H1 (cell line): ENCODE measurements around the gene TSPAN2. TPM values are rescaled to one million over a fixed set of nuclear protein-coding genes. Genes with fewer than 3 reads are reported as not detected.

Experiments
- CTCF ChIA-PET: fragments of 300-600 bp; sonication (Branson Sonifier 250); formaldehyde crosslinking; loops from one replicate; lab custom pipeline; 2021; ENCODE audit not compliant: partially characterized antibody; lab: Charles Lee
- POLR2A ChIA-PET: fragments of 300-600 bp; sonication (Branson Sonifier 250); formaldehyde crosslinking; loops from one replicate; lab custom pipeline; 2021; ENCODE audit warnings: inconsistent platforms; ENCODE audit not compliant: partially characterized antibody; lab: Charles Lee
- DNase-seq, 2 experiments: peaks; one replicate each; pipeline versions ENCODE4 v3.0.0 to v3.0.0-alpha.2; 2010 to 2022; ENCODE audit warnings: low spot score in 2 of 2, low read depth in 1 of 2, mixed read lengths in 1 of 2
- FAIRE-seq: peaks from 2 replicates; lab custom pipeline; 2011; peaks lifted over from hg19 to GRCh38; lab: Jason Lieb, UNC
- H2AFZ ChIP-seq: 2 replicates; pipeline ENCODE4 v1.8.1; 2012; ENCODE audit warnings: low read length, inconsistent platforms
- H2AK5ac ChIP-seq: 2 replicates; pipeline ENCODE4 v1.6.1; 2013; ENCODE audit warnings: low read depth, low read length
- H2BK120ac ChIP-seq: replicated peaks from 2 replicates; pipeline ENCODE3; 2013; ENCODE audit warnings: low read depth, low read length, inconsistent platforms
- H2BK12ac ChIP-seq: 2 replicates; pipeline ENCODE4 v1.6.1; 2013; ENCODE audit warnings: low read depth, low read length
- H2BK15ac ChIP-seq: 2 replicates; pipeline ENCODE4 v1.6.1; 2013; ENCODE audit warnings: low read length
- H2BK20ac ChIP-seq: 2 replicates; pipeline ENCODE4 v1.6.1; 2013; ENCODE audit warnings: low read length
- H2BK5ac ChIP-seq: 2 replicates; pipeline ENCODE4 v1.6.1; 2013; ENCODE audit warnings: low read depth, low read length
- H3K14ac ChIP-seq: 2 replicates; pipeline ENCODE4 v1.6.1; 2013; ENCODE audit warnings: inconsistent platforms; ENCODE audit not compliant: insufficient read length
- H3K18ac ChIP-seq: 2 replicates; pipeline ENCODE4 v1.6.1; 2013; ENCODE audit warnings: low read length; ENCODE audit errors: extremely low read depth
- H3K23ac ChIP-seq: 2 replicates; pipeline ENCODE4 v1.6.1; 2013; ENCODE audit warnings: inconsistent platforms; ENCODE audit not compliant: insufficient read length
- H3K23me2 ChIP-seq: 2 replicates; pipeline ENCODE4 v1.6.1; 2013; ENCODE audit warnings: low read depth, low read length
- H3K27ac ChIP-seq: 2 replicates; pipeline ENCODE4 v1.6.1; 2011; ENCODE audit warnings: low read depth, low read length, inconsistent platforms
- H3K27me3 ChIP-seq, 4 experiments: replicated peaks in 1 of 4; 1 replicate in 1 of 4; 2 replicates in 3 of 4; pipeline versions ENCODE4 v1.6.1 to v1.8.1; 2011 to 2013; ENCODE audit warnings: low read length in 3 of 4, mild to moderate bottlenecking in 3 of 4, inconsistent platforms in 2 of 4, mixed read lengths in 2 of 4, moderate library complexity in 1 of 4; ENCODE audit not compliant: control insufficient read depth in 3 of 4, insufficient read depth in 3 of 4; ENCODE audit errors: extremely low read depth in 1 of 4
- H3K36me3 ChIP-seq, 4 experiments: 2 replicates each; pipeline versions ENCODE4 v1.6.1 to v1.8.1; 2011 to 2013; ENCODE audit warnings: mild to moderate bottlenecking in 4 of 4, low read length in 3 of 4, moderate library complexity in 2 of 4, control low read depth in 1 of 4, inconsistent platforms in 1 of 4; ENCODE audit not compliant: insufficient read depth in 4 of 4, control insufficient read depth in 2 of 4
- H3K4ac ChIP-seq: replicated peaks from 2 replicates; pipeline ENCODE3; 2013; ENCODE audit warnings: low read length, low read depth, mixed read lengths, inconsistent platforms; ENCODE audit not compliant: insufficient read length
- H3K4me1 ChIP-seq, 4 experiments: replicated peaks in 1 of 4; 1 replicate in 1 of 4; 2 replicates in 3 of 4; pipeline versions ENCODE4 v1.6.1 to v1.8.1; 2011 to 2013; ENCODE audit warnings: low read length in 3 of 4, inconsistent platforms in 2 of 4, mixed read lengths in 1 of 4; ENCODE audit not compliant: insufficient read depth in 4 of 4, control insufficient read depth in 3 of 4
- H3K4me2 ChIP-seq, 2 experiments: 2 replicates each; pipeline versions ENCODE4 v1.6.1 to v1.8.1; 2011 to 2013; ENCODE audit warnings: low read depth in 2 of 2, low read length in 2 of 2, control low read depth in 1 of 2, inconsistent platforms in 1 of 2, mild to moderate bottlenecking in 1 of 2; ENCODE audit not compliant: insufficient read depth in 1 of 2
- H3K4me3 ChIP-seq, 4 experiments: fragments of 200-600, 300-600 bp in 1 of 4; sonication (generic), shearing (Covaris generic), sonication (Bioruptor Twin) in 1 of 4; 2 replicates each; pipeline versions ENCODE4 v1.5.1 to v1.8.1; 2011 to 2016; ENCODE audit warnings: low read length in 4 of 4, low read depth in 3 of 4, control low read depth in 2 of 4, inconsistent platforms in 2 of 4, mild to moderate bottlenecking in 2 of 4, mixed read lengths in 1 of 4, moderate library complexity in 1 of 4; ENCODE audit not compliant: insufficient read depth in 2 of 4; ENCODE audit errors: extremely low read depth in 1 of 4
- H3K56ac ChIP-seq: replicated peaks from 2 replicates; pipeline ENCODE3; 2013; ENCODE audit warnings: low read depth, mild to moderate bottlenecking, mixed read lengths, low read length, inconsistent platforms; ENCODE audit not compliant: insufficient read length
- H3K79me1 ChIP-seq: 2 replicates; pipeline ENCODE4 v1.6.1; 2013; ENCODE audit warnings: low read depth, low read length, control low read depth
- H3K79me2 ChIP-seq, 2 experiments: 2 replicates each; pipeline versions ENCODE4 v1.6.1 to v1.8.1; 2012 to 2013; ENCODE audit warnings: low read length in 2 of 2, mild to moderate bottlenecking in 2 of 2, inconsistent platforms in 1 of 2; ENCODE audit not compliant: insufficient read depth in 2 of 2, control insufficient read depth in 1 of 2
- H3K9ac ChIP-seq, 4 experiments: replicated peaks in 1 of 4; 1 replicate in 1 of 4; 2 replicates in 3 of 4; pipeline versions ENCODE4 v1.6.1 to v1.8.1; 2011 to 2013; ENCODE audit warnings: low read depth in 3 of 4, low read length in 3 of 4, control low read depth in 2 of 4, mild to moderate bottlenecking in 2 of 4, moderate library complexity in 2 of 4, inconsistent platforms in 1 of 4; ENCODE audit errors: extremely low read depth in 1 of 4
- H3K9me3 ChIP-seq, 2 experiments: 2 replicates each; pipeline versions ENCODE4 v1.6.1 to v1.8.1; 2012 to 2013; ENCODE audit warnings: mild to moderate bottlenecking in 2 of 2, moderate library complexity in 2 of 2, control low read depth in 1 of 2, inconsistent platforms in 1 of 2, low read depth in 1 of 2, low read length in 1 of 2, mixed read lengths in 1 of 2; ENCODE audit not compliant: insufficient read depth in 2 of 2
- H4K20me1 ChIP-seq, 2 experiments: replicated peaks in 1 of 2; 2 replicates each; pipeline versions ENCODE3 to v1.8.1; 2011 to 2013; ENCODE audit warnings: inconsistent platforms in 2 of 2, low read length in 2 of 2, mild to moderate bottlenecking in 1 of 2; ENCODE audit not compliant: insufficient read depth in 2 of 2, control insufficient read depth in 1 of 2
- H4K5ac ChIP-seq: 2 replicates; pipeline ENCODE4 v1.6.1; 2013; ENCODE audit warnings: low read length, low read depth, mixed read lengths, inconsistent platforms; ENCODE audit not compliant: insufficient read length
- H4K8ac ChIP-seq: 2 replicates; pipeline ENCODE4 v1.8.0; 2013; ENCODE audit warnings: mild to moderate bottlenecking, moderate library complexity, low read length, inconsistent platforms; ENCODE audit not compliant: insufficient read depth; ENCODE audit errors: extremely low read depth
- H4K91ac ChIP-seq: replicated peaks from 2 replicates; pipeline ENCODE3; 2013; ENCODE audit warnings: low read length, mixed read lengths, inconsistent platforms; ENCODE audit not compliant: insufficient read length
- KDM5A ChIP-seq: fragments of 200-600 bp; IDR thresholded peaks from 2 replicates; pipeline ENCODE4 v1.7.1; 2012; ENCODE audit warnings: mild to moderate bottlenecking, low read length, inconsistent platforms, mixed read lengths
- SP2 ChIP-seq: IDR thresholded peaks from 2 replicates; pipeline ENCODE4 v1.6.1; 2012; ENCODE audit warnings: mild to moderate bottlenecking, low read length, inconsistent platforms
- WGBS, 2 experiments: shearing (Covaris generic) in 1 of 2; methylation state at CpG; one replicate each; pipeline versions ENCODE4 v1.1.6 to v1.1.7; 2013 to 2015; ENCODE audit warnings: low lambda C conversion rate in 2 of 2, mixed read lengths in 2 of 2, inconsistent platforms in 1 of 2, low coverage in 1 of 2, missing lambda C conversion rate in 1 of 2; ENCODE audit not compliant: insufficient replicate concordance in 2 of 2, insufficient coverage in 1 of 2, insufficient read length in 1 of 2; ENCODE audit errors: extremely low coverage in 1 of 2, missing lambda C conversion rate in 1 of 2; 5-methylcytosine and 5-hydroxymethylcytosine counted together
- polyA plus RNA-seq, 7 experiments: library from polyadenylated mRNA; depleted of rRNA in 3 of 7; stranded (reverse) in 5 of 7; unstranded in 2 of 7; fragments of >200 nt in 5 of 7; fragments of 200-250 nt in 2 of 7; gene quantifications; 1 replicate in 5 of 7; 2 replicates in 1 of 7; 4 replicates in 1 of 7; pipeline versions ENCODE4 v1.2.1 to v1.2.3, GENCODE V29; 2011 to 2013; ENCODE audit warnings: missing spikeins in 2 of 7, mixed read lengths in 2 of 7
- total RNA-seq: library from RNA; stranded (reverse); fragmentation: NEBNext Ultra II Directional; extraction: Animal tissue kit (Norgen Biotek cat#: 25700); gene quantifications from 2 replicates; pipeline ENCODE4 v1.2.1, GENCODE V29; 2021
- TF ChIP-seq, protein P1 (sequence below), 3 experiments: IDR thresholded peaks; 1 replicate in 2 of 3; 2 replicates in 1 of 3; pipeline versions ENCODE4 v1.5.1 to v1.6.1; 2011; ENCODE audit warnings: low read length in 3 of 3, mild to moderate bottlenecking in 3 of 3, inconsistent platforms in 2 of 3, low read depth in 1 of 3, moderate library complexity in 1 of 3; ENCODE audit not compliant: insufficient read depth in 1 of 3; ENCODE audit errors: control extremely low read depth in 1 of 3

Gene TSPAN2
- total and polyA plus RNA-seq, 2 of the 8 experiments (the other 6 are each of a cell fraction or from before 2014, with no cell fraction given) = 7.4 to 14.2 TPM

DNA sequence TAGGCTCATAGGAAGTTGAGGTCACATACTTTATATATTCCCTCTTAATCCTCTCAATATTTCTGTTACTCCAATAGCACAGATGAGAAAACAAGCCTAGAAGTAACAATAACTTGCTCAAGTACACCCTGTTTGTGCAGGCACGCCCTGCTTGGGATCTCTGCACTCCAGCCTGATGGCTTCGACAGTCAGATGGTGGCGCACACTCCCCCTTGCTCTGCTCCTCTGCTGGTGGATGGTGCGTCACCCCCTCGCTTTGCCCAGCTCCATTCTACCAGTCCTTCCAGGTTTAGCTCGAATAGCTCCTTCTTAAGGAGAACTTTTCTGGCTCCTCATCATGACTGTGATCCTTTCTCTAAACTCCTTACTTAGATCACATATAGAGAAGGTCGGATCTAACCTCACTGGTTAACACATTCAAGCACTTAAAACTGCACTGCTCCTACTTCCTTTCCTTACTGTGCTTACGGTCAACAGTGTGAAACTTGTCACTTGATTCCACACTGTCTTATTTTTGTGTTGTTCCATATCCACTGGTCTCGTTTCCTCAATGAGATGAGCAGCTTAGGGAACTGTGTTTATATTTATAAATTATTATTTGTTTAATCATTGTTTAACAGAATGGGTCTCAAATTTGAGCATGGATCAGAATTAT lies 3.0 kb downstream of the TSPAN2 start:
- no peak overlapping the region for H3K18ac ChIP-seq
- H2AFZ ChIP-seq = no peak overlapping the region
- no peak overlapping the region for H2BK120ac ChIP-seq
- no peaks in the 10 kb centered on the region for H3K9me3 ChIP-seq
- H3K27ac ChIP-seq = no peak overlapping the region
- H3K4me2 ChIP-seq = no peak overlapping the region
- H2BK20ac ChIP-seq = no peak overlapping the region
- POLR2A ChIA-PET = interaction anchor here (1.2 to 1.4 kb wide), 2 partner anchors 15 to 329 kb away, joined by 3 to 5 read pairs; partner anchors contain the start of gene CSDE1
- FAIRE-seq = no peak
- no peak overlapping the region for H3K14ac ChIP-seq
- no peak overlapping the region for H4K5ac ChIP-seq
- no peak overlapping the region for H2BK15ac ChIP-seq
- peaks cover 8% of the 10 kb centered on the region; the same call in 1 of the 2 replicates for H3K23me2 ChIP-seq
- H3K56ac ChIP-seq = no peak overlapping the region
- peaks cover 3% of the 10 kb centered on the region for H3K79me1 ChIP-seq
- H3K9ac ChIP-seq = no peak overlapping the region
- H3K23ac ChIP-seq = no peak overlapping the region
- H4K8ac ChIP-seq = no peak overlapping the region
- no peak overlapping the region for H3K4ac ChIP-seq
- H4K20me1 ChIP-seq = no peaks in the 10 kb centered on the region
- H3K4me1 ChIP-seq = peaks cover 4 to 20% (median 12%) of the 10 kb centered on the region in 4 experiments; a peak in 5 of 7 replicates
- H2BK5ac ChIP-seq = no peak overlapping the region
- H3K36me3 ChIP-seq = no peaks in the 10 kb centered on the region
- H2AK5ac ChIP-seq = no peak overlapping the region
- TF ChIP-seq SP2 (no peak), KDM5A (no peak)
- TF ChIP-seq, protein P1, sequence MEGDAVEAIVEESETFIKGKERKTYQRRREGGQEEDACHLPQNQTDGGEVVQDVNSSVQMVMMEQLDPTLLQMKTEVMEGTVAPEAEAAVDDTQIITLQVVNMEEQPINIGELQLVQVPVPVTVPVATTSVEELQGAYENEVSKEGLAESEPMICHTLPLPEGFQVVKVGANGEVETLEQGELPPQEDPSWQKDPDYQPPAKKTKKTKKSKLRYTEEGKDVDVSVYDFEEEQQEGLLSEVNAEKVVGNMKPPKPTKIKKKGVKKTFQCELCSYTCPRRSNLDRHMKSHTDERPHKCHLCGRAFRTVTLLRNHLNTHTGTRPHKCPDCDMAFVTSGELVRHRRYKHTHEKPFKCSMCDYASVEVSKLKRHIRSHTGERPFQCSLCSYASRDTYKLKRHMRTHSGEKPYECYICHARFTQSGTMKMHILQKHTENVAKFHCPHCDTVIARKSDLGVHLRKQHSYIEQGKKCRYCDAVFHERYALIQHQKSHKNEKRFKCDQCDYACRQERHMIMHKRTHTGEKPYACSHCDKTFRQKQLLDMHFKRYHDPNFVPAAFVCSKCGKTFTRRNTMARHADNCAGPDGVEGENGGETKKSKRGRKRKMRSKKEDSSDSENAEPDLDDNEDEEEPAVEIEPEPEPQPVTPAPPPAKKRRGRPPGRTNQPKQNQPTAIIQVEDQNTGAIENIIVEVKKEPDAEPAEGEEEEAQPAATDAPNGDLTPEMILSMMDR (IDR thresholded peaks at IDR 0.05; ENCODE audit: control extremely low read depth in 1 of 3, insufficient read depth in 1 of 3, low read depth in 1 of 3, low read length in 3 of 3) = peak in 1 of 3 experiments; percentile 30; a peak in 1 of 4 replicates
- H3K27me3 ChIP-seq = no peaks in the 10 kb centered on the region; a peak in 2 of 7 replicates
- no peak for DNase-seq
- CTCF ChIA-PET = interaction anchor here (2.0 to 5.1 kb wide), 4 partner anchors 8 to 34 kb away, joined by 6 to 23 read pairs (median 12); no protein-coding TSS in a partner anchor
- H4K91ac ChIP-seq = no peak overlapping the region
- WGBS, 2 experiments = 84% methylated on average over 9 of the region's 9 CpGs; no CpG with 5 or more reads in 1 of the 2 experiments
- no peak overlapping the region for H3K4me3 ChIP-seq
- no peaks in the 10 kb centered on the region; a peak in 1 of 4 replicates for H3K79me2 ChIP-seq
- H2BK12ac ChIP-seq = no peak overlapping the region
